ENCODE data around the gene RBMS1.

Gene RBMS1

DNA sequence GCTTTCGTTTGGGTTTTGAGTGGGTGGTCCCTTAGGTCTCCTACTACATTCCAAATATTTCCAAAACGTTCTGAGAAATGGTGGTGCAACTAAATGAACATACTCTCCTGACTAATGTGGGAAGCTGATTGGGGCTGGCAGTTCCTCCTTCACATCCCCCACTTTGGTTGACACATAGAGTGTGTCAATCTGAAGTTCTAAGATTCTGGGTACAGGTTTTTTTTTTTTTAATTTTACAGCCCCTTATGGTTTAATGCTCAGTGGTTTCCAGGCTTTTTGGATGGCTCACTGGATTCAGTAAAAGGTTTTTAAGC, 235.2 kb downstream of the RBMS1 start:
- in situ Hi-C loops (cut with MboI; ENCODE audit: low sequenced_read_pairs) = no loop called here

DNA sequence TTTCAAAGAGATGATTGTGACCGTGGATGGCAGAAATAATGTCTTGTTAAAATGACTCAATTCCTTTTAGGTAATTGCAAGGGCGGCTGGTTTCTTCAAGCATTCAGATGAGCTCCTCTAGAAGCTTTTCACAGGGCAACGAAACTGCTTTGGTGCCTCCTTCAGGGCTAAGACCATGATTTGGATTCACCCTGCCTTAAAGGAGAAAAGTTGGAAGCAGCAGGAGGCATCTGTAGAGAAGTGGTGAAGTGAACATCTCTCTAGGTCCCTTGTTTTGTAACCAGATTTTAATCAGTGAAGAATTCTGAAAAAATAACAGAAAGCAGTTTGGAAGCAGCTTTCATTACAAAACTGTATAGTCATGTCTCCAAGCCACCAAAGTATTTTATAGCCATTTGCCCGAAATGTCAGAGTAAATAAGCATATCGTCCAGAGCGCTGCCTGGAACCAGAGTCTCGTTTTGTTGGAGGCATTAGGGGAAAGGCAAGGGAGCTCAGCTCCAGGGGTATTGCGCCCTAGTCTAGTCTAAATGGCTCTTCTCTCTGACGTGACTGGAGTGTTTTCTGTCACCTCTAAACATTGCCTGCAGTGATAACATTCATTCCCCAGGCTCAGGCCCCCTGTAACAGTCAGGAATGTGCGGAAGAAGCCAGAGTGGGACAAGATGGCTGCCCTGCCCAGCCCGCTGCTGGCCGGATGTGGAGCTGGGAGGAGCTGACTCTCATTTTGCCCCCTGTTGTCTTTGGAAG, 235.7 kb downstream of the RBMS1 start:
- in situ Hi-C loops (cut with MboI; ENCODE audit: low sequenced_read_pairs) = no loop called here

DNA sequence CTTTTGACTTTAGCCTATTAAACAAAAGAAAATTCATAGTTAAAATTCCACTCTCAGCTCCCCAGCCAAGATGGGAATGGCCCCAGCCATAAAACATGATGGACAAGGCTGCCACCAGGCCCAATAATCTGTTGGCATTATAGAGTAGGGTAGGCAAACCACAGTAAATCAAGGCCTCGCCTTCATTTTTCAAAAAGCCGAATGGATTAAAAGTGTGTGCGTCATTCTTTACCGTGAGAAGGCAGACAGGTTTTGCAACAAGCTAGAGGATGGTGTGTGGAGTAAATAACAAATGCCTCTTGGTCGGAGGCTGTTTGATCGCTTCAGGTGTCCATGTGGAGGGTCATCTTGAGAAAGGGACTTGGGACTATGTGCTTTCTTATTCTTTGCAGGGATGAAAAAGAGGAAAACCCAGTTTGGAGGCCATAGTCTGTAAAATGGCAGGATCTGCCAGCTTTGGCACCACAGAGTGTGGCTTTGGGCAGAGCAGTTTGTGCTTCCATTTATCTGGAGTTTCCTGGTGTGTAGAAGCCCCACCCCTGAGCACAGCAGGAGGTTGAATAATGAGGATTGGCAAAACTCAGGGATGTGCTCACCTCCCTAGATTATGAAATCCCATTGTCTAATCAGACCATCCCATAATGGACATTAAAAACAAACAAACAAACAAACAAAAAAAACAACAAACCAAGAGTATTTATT, 236.4 kb downstream of the RBMS1 start:
- in situ Hi-C loops (cut with MboI; ENCODE audit: low sequenced_read_pairs) = no loop called here

DNA sequence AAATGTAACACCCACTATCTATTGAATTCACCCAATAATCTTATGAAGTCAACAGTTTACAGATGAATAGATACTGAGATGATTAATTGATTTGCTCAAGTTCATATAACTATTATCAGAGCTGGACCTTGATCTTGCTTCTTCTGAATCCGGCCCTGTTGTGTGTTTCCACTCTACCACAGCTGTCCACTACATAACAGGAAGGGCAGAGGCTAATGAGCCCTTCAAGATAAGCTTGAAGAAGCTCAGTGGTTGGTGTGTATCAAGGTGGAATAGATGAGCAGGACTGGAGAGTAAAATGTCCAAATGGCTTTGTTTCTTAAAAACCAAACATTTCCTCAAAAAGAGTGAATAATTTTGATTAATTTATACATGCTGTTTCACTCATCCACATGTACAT, 237.1 kb downstream of the RBMS1 start:
- in situ Hi-C loops (cut with MboI; ENCODE audit: low sequenced_read_pairs) = no loop called here

DNA sequence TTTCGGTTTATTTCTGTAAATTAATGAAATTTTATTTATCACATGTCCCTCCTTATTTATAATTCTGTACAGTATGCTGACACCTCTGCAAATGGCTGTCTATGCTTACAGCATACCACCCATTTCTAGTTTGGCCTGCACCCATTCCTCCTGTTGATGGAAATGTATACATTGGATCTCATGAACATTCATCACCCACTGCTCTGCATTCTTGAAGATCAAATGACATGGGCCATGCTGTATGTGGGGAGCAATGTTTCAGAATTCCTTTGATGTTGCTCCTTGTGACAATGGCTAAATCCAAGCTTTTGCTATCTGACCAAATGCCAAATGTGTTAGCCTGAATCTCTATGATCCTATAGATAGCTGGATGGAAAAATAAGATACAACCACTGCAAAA, 238.2 kb downstream of the RBMS1 start:
- in situ Hi-C loops (cut with MboI; ENCODE audit: low sequenced_read_pairs) = no loop called here

- in situ Hi-C loops (cut with MboI; ENCODE audit: low sequenced_read_pairs) = no loop called here
These were observed 239.3 kb downstream of the RBMS1 start for GRCh38 chr2:160254189-160254762.

GRCh38 chr2:160253440-160254188, 240.0 kb downstream of the RBMS1 start:
- in situ Hi-C loops (cut with MboI; ENCODE audit: low sequenced_read_pairs) = no loop called here

DNA sequence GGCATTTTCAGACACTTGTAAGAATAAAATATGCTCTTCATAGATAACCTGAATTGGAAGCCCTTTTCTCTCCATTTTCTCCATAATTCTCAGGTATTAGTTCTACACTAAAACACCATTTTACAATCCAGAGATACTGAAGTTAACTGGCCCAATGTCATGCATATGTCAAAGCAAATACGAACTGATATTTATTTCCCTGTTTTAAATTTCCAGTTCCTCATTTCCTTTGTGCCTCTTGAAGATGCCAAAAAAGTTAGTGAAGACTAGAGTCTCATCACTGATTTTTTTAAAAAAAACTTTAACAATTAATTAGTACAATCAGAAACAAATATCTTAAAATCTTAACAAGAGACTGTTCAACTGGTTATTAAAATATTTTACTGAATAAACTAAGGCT, 240.7 kb downstream of the RBMS1 start:
- in situ Hi-C loops (cut with MboI; ENCODE audit: low sequenced_read_pairs) = no loop called here

DNA sequence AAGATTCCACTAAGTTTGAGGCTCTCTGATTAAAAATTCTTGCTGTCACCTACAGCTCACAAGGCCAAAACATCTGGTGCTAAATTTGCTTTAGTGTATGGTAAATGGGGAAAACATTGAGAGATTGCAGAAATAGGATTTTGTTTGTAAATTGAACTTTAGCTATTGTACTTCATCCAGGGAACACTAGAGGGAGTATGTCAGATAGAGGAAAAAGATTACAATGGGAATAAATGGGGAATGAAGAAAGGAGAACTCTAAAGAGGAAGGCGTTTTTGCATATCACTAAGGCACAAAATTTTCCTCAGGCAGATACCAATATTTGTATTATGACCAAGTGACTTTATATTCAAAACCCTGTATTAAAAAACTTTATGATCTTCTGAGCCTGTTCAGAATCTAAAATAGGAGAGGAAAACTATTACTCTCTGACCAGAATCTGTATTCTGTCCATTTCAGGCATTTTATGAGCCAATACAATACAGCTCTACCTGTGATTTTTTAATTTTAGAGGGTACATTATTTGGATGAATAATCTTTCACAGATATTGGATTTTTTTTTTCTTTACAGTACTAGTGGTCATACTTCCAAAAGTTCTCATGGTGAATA, 241.2 kb downstream of the RBMS1 start:
- in situ Hi-C loops (cut with MboI; ENCODE audit: low sequenced_read_pairs) = no loop called here

DNA sequence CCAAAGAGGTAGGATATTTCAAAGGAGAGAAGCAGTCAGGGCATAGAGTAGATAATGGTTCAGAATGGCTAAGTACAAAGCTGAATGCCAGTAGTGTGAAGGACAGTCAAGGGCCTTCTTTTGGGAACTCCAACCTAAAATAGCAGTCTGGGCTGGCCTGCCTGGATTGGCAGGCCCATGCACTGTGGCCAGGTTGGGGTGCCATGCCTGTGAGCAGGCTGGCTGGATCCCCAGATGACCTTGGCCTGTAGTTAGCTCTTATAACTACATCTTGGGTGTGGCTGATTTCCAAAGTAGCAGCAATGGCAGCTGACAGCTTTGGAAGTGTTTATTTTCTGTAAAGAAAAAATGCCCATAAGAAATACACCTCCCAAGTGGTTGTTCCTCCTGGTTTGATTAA, 242.0 kb downstream of the RBMS1 start:
- in situ Hi-C loops (cut with MboI; ENCODE audit: low sequenced_read_pairs) = no loop called here

DNA sequence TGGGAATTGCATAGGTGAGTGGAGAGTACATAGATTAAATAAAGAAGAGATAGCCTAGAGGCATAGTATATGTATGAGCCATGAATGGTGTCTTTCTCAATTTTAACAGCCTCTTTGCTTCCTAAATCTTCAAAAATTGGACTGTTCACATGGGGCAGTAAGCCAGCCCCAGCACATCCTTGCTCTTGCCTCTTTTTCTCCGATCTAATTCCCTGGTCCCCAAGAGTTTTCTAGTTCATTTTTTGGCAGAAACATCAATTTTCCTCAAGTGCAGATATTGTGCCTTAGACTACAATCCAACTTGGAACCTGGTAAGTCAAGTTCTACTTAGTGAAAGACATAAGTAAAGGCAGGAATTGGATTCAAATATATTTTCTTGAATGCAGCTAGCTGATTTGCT, 243.7 kb downstream of the RBMS1 start:
- in situ Hi-C loops (cut with MboI; ENCODE audit: low sequenced_read_pairs) = no loop called here

DNA sequence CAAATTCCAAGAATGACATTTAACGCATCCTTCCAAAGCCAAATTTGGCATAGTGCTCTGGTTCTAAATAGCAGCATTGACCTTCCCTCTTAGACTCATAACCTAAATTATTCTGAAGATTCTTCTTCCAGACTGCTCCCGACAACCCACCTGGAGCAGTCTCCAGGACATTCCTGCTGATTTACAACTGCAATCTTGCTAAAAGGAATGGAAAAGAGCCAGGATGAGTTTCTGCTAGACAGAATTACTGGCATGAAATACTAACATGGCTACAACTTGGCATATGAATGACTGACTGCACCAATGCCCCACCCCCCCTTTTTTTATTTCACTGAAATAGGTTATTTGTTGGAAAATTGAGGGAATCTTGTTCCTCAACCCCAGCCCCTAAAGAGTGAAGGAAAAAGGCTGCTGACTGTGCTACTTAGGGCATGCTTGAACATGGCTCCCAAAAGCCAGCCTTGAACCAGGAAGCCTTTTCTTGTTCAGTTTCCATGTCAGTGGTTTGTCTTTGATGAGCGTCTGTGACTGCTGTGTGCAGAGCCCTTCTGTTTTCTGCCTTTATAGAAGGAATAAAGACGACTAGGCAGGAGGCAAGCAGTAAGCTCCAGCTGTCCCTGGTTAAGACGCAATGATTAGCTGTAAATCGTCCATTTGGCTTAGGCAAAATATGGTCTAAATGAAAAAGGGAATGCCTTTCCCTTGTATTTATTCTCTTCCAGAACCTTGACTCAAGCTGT, 246.1 kb downstream of the RBMS1 start:
- in situ Hi-C loops (cut with MboI; ENCODE audit: low sequenced_read_pairs) = no loop called here

GRCh38 chr2:160246356-160246755, 247.3 kb downstream of the RBMS1 start:
- in situ Hi-C loops (cut with MboI; ENCODE audit: low sequenced_read_pairs) = no loop called here

GRCh38 chr2:160245614-160246155, 247.9 kb downstream of the RBMS1 start:
- in situ Hi-C loops (cut with MboI; ENCODE audit: low sequenced_read_pairs) = no loop called here

- in situ Hi-C loops (cut with MboI; ENCODE audit: low sequenced_read_pairs) = no loop called here
These were observed 250.6 kb downstream of the RBMS1 start for GRCh38 chr2:160242893-160243564.

GRCh38 chr2:160241251-160242137, 252.1 kb downstream of the RBMS1 start:
- in situ Hi-C loops (cut with MboI; ENCODE audit: low sequenced_read_pairs) = no loop called here

DNA sequence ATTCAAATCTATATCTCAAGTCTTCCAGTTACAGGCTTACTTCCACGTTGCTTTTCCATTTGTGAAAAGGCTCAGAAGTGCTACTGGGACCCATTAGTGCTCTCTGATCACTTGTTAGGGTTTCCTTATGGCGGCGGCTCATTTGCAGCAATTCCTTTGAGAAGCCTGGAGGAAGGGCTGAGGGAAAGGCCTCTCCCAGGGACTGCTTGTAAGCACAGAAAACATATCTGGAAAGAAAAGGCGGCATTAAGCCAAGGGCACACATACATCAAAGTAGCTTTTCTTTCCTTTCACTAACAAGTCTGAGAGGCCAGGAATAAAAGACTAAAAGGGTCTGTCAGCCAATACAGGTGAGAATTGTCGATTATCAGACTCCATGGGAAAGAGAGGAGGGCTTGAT, 254.2 kb downstream of the RBMS1 start:
- in situ Hi-C loops (cut with MboI; ENCODE audit: low sequenced_read_pairs) = no loop called here

GRCh38 chr2:160238392-160238791, 255.2 kb downstream of the RBMS1 start:
- in situ Hi-C loops (cut with MboI; ENCODE audit: low sequenced_read_pairs) = no loop called here

All from hTERT RPE-1 (cell line).